Measurements from ENCODE around the gene ADAM11.

- TF ChIP-seq CTCF (IDR thresholded peaks at IDR 0.05) = no peak
- TF ChIP-seq POLR2A (IDR thresholded peaks at IDR 0.05) = no peak
Measured at GRCh38 chr17:44766409-44767038, 7.7 kb downstream of the ADAM11 start.

All from tibial nerve (tissue), 3 donors.